Loucy (cell line): ENCODE measurements around the gene TWNK.

Source experiments
- CTCF ChIP-seq: fragments of 200-600 bp; sonication (generic); conservative IDR thresholded peaks from 2 replicates; pipeline ENCODE4 v1.5.1; 2014; ENCODE audit warnings: mild to moderate bottlenecking, antibody characterized with exemption, low read length
- EZH2phosphoT487 ChIP-seq: fragments of 200-600 bp; IDR thresholded peaks from 2 replicates; pipeline ENCODE4 v1.6.1; 2018; ENCODE audit warnings: antibody characterized with exemption, mild to moderate bottlenecking, moderate library complexity, borderline replicate concordance

- no peak for TF ChIP-seq EZH2phosphoT487
- TF ChIP-seq CTCF: peak; percentile 76
Observed at GRCh38 chr10:101018600-101019439, 31.5 kb downstream of the TWNK start.
